GM12878 (cell line): Measurements from ENCODE around the gene NPR1. TPM values are rescaled to one million over a fixed set of nuclear protein-coding genes. Genes with fewer than 3 reads are reported as not detected.

Experiments used
- CBFB ChIP-seq: IDR thresholded peaks from 2 replicates; pipeline ENCODE4 v1.6.1; 2016; ENCODE audit warnings: antibody characterized with exemption, low read depth
- CEBPB ChIP-seq, 2 experiments: fragments of 150-350 bp in 1 of 2; IDR thresholded peaks; 2 replicates each; pipeline ENCODE4 v1.6.1; 2012 to 2014; ENCODE audit warnings: low read depth in 2 of 2, low read length in 2 of 2, borderline replicate concordance in 1 of 2, inconsistent platforms in 1 of 2
- CREB1 ChIP-seq: IDR thresholded peaks from 2 replicates; pipeline ENCODE4 v1.6.1; 2012; ENCODE audit warnings: low read depth, mild to moderate bottlenecking, inconsistent platforms
- EGR1 ChIP-seq, 2 experiments: IDR thresholded peaks; 1 replicate in 1 of 2; 2 replicates in 1 of 2; pipeline ENCODE4 v1.6.1; 2011 to 2012; ENCODE audit warnings: low read depth in 2 of 2, low read length in 2 of 2, borderline replicate concordance in 1 of 2, mild to moderate bottlenecking in 1 of 2, moderate library complexity in 1 of 2
- IRF4 ChIP-seq: IDR thresholded peaks from 2 replicates; pipeline ENCODE4 v1.6.1; 2011; ENCODE audit warnings: low read depth, low read length
- MYC ChIP-seq: IDR thresholded peaks from 2 replicates; pipeline ENCODE4 v1.6.1; 2011; ENCODE audit warnings: mild to moderate bottlenecking, low read length, moderate library complexity, inconsistent platforms; ENCODE audit not compliant: insufficient read depth, insufficient replicate concordance, insufficient read length, severe bottlenecking
- NR2C1 ChIP-seq: fragments of 450-650 bp; IDR thresholded peaks from 2 replicates; pipeline ENCODE4 v1.6.1; 2017; ENCODE audit warnings: antibody characterized with exemption, mild to moderate bottlenecking, moderate library complexity
- POU2F2 ChIP-seq: IDR thresholded peaks from 3 replicates; pipeline ENCODE4 v1.6.1; 2011; ENCODE audit warnings: low read depth, mild to moderate bottlenecking, low read length, borderline replicate concordance
- REST ChIP-seq: IDR thresholded peaks from 2 replicates; pipeline ENCODE4 v1.6.1; 2012; ENCODE audit warnings: mild to moderate bottlenecking, low read depth, low read length
- RFX5 ChIP-seq: IDR thresholded peaks from 2 replicates; pipeline ENCODE4 v1.6.1; 2011; ENCODE audit warnings: low read depth, low read length, improper control_type of control experiment
- RUNX3 ChIP-seq: IDR thresholded peaks from 2 replicates; pipeline ENCODE4 v1.6.1; 2012; ENCODE audit warnings: low read length, inconsistent platforms
- SREBF1 ChIP-seq: IDR thresholded peaks from 2 replicates; pipeline ENCODE4 v1.6.1; 2012; ENCODE audit warnings: mild to moderate bottlenecking, low read length
- ZNF217 ChIP-seq: fragments of 450-650 bp; IDR thresholded peaks from 2 replicates; pipeline ENCODE4 v1.6.1; 2017; ENCODE audit warnings: antibody characterized with exemption, mild to moderate bottlenecking
- ZNF384 ChIP-seq: IDR thresholded peaks from 2 replicates; pipeline ENCODE4 v1.6.1; 2012; ENCODE audit warnings: low read depth, mild to moderate bottlenecking, low read length, improper control_type of control experiment, borderline replicate concordance
- polyA plus RNA-seq, 11 experiments: library from polyadenylated mRNA; depleted of rRNA in 4 of 11; unstranded in 6 of 11; stranded (reverse) in 5 of 11; fragments of >200 nt; fragmentation: Nextera tagmentation in 4 of 11; fragmentation: Illumina TruSeq in 1 of 11; extraction: Ambion mirVana in 4 of 11; extraction: Trizol in 1 of 11; gene quantifications; 1 replicate in 1 of 11; 2 replicates in 10 of 11; pipeline versions ENCODE4 v1.2.1 to v1.2.3, GENCODE V29; 2011 to 2016; ENCODE audit warnings: inconsistent platforms in 2 of 11, missing spikeins in 2 of 11, low read depth in 1 of 11
- total RNA-seq, 4 experiments: library from RNA; depleted of rRNA in 3 of 4; stranded (reverse); fragments of >200 nt in 3 of 4; fragmentation: Illumina TruSeq in 1 of 4; extraction: Trizol in 1 of 4; gene quantifications; 2 replicates each; pipeline versions ENCODE4 v1.2.1 to v1.2.3, GENCODE V29; 2013 to 2021

The NPR1 gene
- total and polyA plus RNA-seq, 10 of the 15 experiments (the other 5 are each of a cell fraction or from before 2014, with no cell fraction given), result 0.09 to 2.1 (median 0.28) TPM; not detected in 1

- no peak for TF ChIP-seq REST
- TF ChIP-seq MYC, result no peak
- TF ChIP-seq RFX5, result no peak
- TF ChIP-seq POU2F2, result 0 out of 3 replicates have a peak, but pooled peaks have one; percentile 27
- TF ChIP-seq SREBF1, result no peak
- no peak for TF ChIP-seq NR2C1
- no peak for TF ChIP-seq CEBPB (IDR thresholded peaks at IDR 0.05; ENCODE audit: borderline replicate concordance in 1 of 2, low read depth in 2 of 2, low read length in 2 of 2)
- TF ChIP-seq CREB1, result no peak
- peak; percentile 12; the same call in 1 of the 2 replicates for TF ChIP-seq RUNX3
- TF ChIP-seq EGR1 (IDR thresholded peaks at IDR 0.05; ENCODE audit: borderline replicate concordance in 1 of 2, low read depth in 2 of 2, low read length in 2 of 2), result no peak
- TF ChIP-seq ZNF384, result no peak
- TF ChIP-seq ZNF217, result no peak
- TF ChIP-seq CBFB, result no peak
- TF ChIP-seq IRF4, result no peak
Observed at GRCh38 chr1:153661111-153661708, 17.3 kb upstream of the NPR1 start (continued).
